NCI-H187 (cell line): ENCODE results near the gene SIAH3.
"Not testable (repeated sequence)": the region's sequence is repeated elsewhere in the genome, so short reads cannot be mapped to it uniquely, and the experiment has no call there.

ENCODE experiments used
- DNase-seq, 2 experiments: peaks; one replicate each; lab custom pipeline; 2025; lab: John Stamatoyannopoulos, UW

SIAH3 gene

DNA sequence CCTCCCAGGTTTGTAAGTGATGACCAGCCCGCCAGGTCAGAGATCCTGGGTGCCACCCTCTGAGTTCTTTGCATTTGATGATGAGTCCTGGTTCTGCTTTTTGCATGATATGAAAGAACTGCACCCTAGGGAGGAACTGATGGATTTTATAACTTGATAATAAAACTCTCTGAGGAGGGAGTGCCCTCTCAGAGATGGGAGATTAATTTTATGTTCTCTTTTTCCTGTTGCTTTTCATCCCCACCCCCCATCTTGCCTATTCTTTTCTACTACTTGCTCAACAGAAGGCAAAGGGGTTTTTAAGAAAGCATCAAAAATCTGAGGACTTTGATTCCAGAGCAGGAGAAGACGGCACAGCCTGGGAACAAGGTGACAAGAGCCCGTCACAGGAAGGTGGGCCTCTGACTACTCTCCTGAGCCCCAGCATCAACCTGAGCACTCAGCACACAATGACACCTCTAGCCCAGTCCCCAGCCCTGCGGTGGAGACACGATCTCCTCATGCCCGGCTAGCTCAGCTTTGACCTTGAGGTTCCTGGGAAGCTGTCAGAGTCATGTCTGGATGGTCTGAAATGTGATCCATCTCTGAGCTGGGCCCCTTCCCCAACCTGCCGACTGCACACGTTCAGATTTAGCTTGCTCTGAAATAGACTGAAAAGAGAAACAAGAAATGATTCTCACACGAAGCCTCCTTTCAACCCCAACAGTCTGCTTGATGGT is 69.1 kb downstream of the SIAH3 start:
- DNase-seq, result no peak

DNA sequence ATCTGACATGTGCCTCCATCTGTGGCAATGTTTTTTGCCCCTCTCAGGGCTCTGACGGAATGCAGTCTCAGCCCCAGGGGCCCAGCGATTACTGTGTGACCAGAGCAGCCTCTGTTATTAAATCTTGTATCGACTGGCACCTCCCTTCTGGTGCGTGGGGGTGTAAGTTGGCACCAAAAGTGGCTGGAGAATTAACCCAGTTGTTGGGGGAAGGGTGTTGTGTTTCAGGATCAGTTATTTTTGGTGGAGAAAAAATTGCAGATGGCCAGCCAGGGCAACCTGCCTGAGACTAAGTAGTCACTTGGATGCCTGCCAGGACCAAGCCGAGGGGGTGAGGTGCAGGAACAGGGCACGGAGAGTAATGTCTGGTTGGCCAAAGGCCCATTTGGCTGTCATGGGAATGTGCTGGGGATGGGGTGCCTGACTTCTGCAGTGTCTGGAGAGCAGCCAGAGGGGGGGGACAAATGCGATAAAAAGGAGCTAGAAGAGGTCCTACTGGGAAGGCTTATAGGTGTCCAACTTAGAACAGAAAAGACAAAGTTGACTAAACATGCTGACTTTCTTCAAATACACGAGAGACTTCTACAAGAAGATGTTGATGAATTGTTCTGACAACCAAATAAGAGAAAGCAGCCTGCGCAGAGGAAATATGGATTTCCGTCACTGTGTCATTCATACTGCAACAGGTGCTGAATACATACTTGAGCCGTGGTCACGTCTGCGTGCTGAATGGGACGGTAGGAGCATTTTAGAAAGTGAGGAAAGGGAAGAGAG is 69.8 kb downstream of the SIAH3 start:
- peak; percentile 37 to 78 for DNase-seq

DNA sequence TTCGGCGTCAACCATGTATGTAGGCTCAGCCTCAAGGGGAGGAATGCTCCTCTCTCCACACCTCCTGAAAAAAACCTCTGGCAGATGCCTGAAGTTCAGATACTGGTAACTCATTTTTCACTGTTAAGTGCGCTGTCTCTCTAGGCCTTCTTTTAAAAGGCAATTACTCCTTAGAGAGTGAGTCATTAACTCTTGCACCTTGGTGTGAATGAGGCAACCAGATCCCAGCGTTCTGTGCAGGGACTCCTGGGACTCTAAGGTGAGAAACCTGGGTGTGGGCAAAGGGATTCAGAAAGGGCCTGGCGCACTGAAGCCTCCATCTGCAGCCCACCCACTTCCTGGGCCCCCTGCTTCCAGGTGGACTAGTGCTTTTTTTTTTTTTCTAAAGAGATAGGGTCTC is 71.7 kb downstream of the SIAH3 start:
- DNase-seq, result no peak

DNA sequence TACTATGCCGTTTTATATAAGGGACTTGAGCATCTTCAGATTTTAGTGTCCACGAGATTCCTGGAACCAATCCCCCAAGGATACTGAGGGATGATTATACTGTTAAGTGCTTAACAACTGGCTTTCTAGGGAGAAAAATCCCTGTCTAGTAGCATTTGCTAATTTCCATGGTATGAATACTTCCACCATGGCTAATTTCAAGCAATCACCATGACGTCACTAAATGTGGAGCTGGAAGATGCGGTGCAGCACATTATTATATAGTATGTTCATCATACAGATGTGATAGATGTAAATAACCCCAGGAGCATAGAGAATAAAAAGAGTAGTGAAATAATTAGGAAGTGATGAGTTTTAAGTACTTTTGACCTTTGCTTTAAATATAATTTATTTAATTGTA is 72.7 kb downstream of the SIAH3 start:
- DNase-seq, result no peak

DNA sequence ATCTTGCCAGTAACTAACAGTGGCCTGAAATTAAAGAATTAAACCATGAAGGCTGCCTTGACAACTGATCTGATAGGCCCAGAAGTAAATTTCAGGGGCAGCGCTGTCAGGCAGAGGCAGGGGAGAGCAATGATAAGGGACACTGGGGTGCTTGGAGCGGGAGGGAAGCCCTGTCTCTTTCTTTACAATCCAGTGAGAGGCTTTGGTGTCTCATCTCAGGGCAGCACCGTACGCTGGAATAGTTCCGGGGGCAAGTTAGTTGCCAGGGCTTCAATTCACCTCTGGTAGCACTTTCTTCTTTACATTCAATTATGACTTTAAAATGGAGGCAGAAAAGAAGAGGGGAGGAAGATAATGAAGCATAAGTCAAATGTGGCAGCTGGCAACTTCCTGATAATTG is 74.8 kb downstream of the SIAH3 start:
- no peak for DNase-seq

DNA sequence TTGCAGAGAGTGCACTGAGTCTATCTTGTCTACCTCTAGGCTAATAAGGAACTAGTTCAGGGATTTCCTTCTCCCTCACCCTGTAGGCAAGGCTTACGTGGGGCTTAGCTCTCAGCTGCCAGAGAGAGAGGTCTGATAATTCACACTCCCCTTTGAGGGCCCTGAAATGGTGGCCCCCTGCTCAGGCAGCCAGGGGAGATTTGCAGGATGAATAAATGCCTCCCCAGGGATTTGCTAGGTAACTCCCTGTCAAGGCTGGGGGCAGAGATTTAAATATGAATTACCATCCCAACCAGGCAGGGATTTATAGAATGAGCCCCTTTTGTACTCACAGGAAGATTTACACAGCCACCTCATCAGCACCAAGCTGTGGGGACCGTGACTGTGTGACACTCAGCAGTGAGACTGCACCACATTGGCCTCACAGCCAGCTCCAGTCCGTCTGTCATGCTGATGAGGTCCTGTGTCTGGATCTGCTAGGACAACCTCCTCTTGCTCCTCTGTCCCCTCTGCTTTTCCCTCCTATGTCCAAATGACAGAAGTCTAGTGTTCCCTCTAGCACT is 76.1 kb downstream of the SIAH3 start:
- DNase-seq, result no peak

DNA sequence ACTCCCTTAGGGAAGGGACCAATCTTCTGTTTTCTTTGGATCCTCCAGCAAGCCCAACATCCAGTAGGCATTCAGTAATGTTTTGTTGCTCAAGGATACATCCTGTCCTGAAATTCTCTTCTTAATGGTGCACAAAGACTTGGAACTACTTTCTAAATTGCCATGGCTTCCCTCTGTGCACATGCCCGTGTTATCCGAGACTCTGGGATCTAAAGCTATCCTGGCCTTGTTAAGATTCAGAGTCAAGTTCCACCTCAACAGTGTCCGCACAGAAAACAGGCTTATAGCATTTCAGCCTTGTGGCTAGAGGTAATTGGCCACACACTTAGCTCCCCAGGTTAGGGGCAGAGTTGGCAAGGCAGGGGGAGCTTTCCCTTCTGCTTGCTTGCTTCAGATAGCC is 77.6 kb downstream of the SIAH3 start:
- no peak for DNase-seq

DNA sequence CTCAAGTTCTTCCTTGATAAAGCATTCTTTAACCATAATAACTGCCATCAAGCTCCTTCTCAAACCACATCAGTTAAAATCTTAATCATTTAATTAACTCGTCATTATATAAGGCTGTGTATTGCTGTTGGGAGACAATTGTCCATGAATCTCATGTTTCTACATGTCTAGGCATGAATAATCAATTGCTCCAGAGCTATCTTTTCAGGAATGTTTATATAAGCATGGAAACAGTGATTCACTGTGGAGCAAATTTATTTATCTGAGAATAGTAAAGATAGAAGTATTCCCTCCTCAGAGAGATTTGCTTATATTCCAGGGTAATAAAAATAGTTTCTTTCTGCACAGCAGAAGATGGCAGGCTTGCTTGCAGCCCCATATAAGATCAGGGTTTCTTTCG is 78.3 kb downstream of the SIAH3 start:
- DNase-seq, result no peak

DNA sequence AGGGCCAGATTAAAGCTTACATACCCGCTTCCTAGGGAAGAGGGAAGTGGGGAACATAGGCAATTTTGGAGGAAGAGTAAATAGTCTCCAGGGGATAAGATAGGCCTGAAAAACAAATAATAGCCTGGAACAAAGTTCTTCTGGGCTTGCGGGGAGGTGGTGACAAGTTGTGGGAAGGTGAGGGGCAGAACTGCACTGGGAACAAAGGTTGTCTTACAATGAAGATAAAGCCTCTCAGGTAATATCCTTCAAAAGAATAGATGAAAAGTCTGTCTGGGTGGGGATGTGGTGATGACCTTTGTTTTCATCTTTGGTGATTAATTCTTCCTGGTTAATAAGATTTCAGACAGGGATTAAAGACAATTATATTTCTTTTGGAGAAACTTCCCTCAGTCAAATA is 80.7 kb downstream of the SIAH3 start:
- DNase-seq, result no peak

DNA sequence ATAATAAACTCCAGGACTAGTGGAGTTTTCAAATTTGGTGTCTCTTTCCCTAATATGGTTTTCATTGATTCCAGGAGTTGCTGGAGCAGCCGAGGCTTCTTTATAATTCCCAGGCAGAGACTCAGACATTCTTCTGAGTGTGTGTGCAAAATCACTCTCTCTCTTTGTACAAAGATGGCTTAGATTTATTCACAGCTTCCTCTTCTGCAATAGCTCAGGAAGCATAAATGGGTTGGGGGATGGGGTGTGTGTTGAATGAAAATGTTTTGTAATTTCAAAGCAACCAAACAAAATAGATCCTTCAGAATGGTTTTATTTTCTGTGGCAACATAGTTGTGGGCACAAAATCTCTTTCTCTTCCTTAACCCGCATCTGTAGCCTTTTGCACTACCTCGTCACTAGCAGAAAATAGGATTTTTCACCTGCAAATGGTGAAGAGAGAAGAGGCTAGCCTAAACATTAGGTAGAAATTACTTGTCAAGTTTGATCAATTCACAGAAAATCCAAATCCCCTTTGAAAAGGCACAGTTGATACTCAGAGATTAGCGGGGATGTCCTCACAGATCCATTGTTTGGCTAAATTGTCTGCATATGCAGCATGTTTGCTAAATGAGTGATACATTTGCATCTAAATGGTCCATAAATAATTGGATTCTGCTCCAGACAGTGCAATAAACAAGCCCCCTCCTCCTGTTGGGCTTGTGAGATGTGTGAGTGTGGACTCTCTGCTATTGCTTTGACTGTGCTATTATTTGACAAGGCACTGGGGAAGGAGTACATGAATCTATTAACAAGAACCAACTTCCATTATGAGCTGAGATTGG is 82.7 kb downstream of the SIAH3 start:
- no peak for DNase-seq

DNA sequence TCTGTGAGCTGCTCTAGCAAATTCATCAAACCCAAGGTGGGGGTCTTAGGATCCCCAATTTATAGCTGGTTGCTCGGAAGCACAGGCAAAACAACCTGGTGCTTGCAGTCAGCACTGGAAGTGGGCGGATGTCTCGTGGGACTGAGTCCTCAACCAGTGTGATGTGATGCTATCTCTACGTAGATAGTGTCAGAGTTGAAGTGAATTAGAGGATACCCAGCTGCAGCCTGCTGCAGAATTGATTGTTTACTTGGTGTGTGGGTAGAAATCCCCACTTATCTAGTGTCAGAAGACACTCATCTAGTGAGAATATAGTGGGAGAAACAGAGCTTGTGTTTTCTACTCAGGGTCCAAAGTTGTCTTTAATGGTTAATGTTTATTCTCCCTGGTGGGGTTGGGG is 86.1 kb downstream of the SIAH3 start:
- no peak for DNase-seq

DNA sequence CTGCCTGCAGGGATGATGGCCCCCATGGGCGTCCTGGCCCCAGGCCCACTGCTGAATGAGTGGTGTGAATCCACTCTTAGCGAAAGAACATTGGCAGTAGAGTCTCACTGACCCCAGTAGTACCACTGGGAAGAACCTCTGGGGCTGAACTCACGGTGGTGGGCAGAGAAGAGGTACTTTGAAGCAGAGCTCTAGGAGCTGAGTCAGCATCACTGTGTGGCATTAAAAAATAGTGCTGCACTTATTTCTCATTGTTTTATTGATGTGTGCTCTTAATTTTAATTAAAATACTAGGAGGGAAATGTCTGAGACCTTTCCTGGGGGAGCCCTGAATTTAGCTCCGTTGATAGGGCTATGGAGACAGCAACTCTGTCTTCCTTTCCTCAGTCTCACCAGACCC is 88.1 kb downstream of the SIAH3 start:
- DNase-seq, result no peak

DNA sequence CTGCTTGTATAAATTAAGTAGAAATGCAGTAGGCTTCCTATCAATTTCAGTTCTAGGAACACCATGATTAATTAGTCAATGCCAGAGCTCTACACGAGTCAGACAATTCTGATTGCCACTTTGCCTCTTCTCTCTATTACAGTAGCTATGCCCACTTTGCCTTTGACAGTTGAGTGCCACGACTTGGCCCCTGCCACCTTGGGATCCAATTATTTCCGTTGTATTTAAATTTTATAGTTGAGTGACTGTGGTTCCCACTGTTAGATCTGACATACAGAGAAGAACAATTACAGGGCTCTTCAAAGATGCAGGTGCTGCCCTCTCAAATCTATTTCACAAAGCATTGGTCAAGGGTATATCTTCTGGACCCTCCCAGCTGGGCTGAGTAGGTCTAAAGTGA is 94.0 kb downstream of the SIAH3 start:
- DNase-seq, result not testable (repeated sequence)

DNA sequence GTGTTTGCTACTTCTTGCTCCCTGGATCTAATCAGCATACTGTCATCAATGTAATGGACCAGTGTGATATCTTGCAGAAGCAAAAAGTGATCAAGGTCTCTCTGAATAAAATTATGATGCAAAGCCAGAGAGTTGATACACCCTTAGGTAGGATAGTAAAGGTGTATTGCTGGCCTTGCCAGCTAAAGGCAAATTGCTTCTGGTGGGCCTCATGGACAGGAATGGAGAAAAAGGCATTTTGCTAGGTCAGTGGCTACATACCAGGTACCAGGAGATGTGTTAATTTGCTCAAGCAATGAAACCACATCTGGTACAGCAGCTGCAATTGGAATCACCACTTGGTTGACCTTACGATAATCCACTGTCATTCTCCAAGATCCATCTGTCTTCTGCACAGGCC is 95.1 kb downstream of the SIAH3 start:
- DNase-seq, result not testable (repeated sequence)

DNA sequence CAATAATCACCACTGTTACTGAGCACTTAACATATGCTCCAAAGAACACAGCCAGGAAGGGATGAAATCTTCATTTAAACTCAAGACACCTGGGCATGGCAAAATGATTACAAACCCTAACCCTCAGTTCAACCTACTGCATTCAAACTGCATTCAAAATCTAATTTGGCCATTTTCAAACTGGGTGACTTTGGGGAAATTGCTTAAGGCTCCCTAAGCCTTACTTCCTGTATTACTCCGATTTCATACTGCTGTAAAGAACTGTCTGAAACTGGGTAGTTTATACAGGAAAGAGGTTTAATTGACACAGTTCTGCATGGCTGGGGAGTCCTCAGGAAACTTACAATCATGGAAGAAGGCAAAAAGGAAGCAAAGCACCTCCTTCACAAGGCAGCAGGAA is 99.0 kb downstream of the SIAH3 start:
- no peak for DNase-seq

DNA sequence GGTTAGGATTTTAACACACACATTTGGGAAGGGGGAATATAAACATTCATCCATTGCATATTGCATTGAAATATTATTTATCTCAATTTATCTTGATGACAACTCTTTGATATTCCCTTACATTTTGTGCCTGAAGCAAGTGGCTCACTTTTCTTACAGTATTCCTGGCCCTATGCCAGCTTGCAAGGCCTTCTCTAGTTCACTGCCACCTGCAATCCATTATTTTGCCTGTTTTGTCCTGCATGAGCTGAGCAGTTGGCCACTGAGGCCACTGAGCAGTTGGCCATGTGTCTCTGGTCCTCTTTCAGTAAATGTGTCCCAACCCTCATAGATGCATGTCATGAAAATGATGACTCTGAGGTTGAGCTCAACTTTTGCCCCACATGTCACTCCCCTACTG is 99.7 kb downstream of the SIAH3 start:
- no peak for DNase-seq

DNA sequence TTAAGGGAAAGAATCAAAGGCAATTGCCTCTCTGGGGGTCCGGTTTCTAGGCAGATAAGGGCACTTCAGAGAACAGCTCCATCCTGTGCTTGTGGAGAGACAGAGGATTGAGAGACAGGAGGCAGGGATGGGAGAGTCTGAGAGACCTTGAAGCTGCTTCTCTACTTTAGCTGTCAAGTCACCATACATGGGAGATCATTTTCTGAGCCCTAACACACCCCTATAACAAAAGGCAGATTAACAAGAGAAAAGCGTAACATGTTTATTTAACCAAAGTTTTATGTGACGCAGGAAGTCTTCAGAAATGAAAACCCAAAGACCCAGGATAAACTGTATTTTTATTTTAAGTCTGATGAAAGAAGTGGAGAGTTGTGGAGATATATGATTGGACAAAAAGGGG is 101.0 kb downstream of the SIAH3 start:
- no peak for DNase-seq

DNA sequence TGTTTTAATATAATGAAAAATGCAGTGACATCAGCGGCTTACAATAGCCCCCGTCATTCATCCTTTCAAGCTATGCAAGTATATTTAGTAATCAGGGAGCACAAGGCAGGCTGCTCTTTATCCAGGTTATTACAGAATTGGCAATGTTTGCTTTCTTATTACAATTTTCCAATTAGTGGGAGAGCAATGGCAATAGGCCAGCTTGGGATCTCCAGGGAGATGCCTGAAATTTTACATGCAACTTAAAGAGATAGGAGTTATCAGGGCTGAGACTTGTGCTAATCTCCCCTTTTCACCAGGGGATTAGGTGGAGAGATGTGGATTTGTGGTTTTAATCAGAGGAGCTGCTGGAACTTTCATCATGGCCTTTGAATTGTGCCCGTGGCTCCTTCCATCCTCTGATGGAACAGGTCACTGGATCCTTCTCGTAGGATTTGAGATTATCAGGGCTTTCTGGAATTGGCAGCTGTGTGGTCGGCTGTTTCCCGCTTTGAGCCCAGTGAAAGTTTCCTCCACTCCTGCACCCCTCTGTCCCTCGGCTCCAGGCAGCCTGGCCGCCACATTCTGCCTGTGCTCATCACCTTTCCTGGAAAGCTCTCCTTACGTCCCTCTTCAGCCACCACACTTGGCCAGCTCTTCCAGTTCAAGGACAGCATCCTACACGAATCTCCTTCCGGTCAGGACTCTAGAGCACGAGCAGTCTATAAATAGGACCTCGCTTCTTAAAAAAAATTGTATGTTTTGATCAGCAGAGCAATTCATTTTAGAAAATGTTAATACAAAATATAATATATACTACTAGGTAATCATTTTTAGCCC is 102.4 kb downstream of the SIAH3 start:
- no peak for DNase-seq

DNA sequence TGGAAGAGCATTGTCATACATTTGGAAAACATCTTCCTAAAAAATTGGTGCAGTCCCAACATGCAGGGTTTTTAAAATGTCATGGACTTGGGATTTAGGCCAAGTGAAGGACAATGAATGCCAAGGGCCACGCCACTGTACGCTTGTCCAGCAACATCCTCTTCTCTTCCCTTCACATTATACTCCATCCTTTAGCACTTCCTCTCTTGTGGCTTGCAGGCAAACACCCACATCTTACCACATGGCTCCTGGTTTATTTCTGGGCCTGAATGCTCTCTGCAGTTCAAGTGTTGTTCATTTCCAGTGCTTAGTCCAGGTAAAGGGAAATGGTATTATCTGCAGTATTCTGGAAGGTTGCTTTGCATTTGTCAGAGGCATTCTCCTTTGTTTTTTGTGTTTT is 104.5 kb downstream of the SIAH3 start:
- no peak for DNase-seq

DNA sequence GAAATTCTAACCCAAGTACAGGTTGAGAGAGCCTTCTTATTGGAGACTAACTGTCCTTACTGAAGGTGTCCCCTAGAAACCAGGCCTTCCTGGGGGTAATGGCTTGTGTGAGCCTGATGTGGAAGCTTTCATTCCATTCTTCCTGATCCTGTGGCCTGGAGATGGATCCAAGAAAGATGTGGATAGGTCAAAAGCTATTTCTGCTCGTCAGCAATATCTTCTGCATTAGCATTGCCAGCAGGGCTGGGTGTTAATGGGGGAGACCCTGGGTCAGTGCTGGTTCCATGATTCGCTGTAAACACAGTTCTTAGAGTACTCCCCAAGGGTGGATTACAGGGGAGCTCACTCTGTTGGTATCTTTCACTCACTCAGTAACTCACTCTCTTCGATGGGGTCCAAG is 106.6 kb downstream of the SIAH3 start:
- DNase-seq, result no peak

DNA sequence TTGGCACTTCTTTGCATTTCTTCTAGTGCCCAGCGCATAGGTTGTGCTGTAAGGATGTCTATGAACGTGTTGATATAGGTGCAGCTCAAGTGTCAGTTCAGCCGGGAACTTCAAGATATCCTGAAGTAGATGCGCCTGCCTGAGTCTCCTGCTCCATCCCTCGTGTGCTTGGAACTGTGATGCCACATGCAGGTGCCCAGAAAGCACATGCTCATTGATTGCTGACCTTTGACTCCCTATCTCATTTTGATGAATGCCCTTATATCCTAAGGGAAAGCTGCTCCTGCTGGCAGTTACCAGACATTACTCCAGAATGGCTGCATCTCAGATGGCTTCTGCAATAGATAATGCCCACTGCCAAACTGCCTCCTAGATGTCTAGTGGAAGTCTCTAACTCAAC is 108.6 kb downstream of the SIAH3 start:
- DNase-seq, result no peak

DNA sequence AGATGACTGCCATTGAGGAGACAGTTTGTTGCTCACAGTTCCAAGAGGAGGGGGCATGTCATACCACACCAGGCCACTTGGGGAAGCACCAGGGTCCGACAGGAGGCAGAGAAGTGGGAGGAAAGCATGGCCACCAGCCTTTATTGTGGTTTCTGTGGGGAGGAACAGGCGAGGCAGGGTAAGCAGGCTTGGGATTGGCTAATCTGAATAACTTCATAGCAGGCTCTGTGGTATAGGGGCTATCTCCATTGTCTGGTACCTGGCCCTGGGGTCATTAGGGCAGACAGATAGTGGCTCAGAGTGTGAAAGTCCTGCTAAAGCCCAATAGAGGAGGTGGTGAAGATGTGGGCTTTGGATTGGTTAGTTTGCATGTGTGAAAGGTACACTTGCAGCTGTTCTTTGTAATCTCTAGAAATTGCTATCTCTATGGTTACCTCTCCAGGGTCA is 114.0 kb downstream of the SIAH3 start:
- no peak for DNase-seq
